ENCODE results near the gene ATP6V1E1.
"Not testable (repeated sequence)": the region's sequence is repeated elsewhere in the genome, so short reads cannot be mapped to it uniquely, and the experiment has no call there.

The ATP6V1E1 gene

DNA sequence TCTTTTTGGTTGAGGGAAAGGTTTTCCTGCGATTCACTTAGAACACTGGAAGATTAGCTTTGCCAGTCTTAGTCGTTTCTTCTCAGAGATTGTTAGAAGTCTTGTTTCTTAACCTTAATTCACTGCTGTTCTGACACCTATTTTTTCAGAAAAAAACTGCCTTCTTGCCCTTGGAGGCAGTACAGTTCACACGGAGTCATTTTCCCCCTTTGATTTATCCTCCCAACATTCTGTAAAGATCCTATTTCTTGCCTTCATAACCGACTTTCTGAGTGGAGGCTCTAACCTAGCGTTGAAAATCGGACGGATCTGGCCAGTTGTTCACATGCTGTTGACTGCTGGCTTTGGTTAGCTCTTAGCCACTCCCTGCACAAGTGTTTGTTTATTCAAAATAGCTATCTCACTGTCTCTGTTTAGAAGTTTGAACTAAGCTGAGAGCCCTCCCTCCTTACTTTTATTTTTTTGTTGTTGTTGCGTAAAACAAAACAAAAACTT lies 10.7 kb upstream of the ATP6V1E1 start:
- Histone ChIP-seq H3K4me2 (ENCODE audit: low read length) (peak overlapping the region; percentile 83), H3K9me3 (ENCODE audit: control insufficient read depth, low read length) (no peaks in the 10 kb centered on the region), H3K36me3 (ENCODE audit: control insufficient read depth, insufficient read depth, low read length) (no peaks in the 10 kb centered on the region), H3K79me2 (no peaks in the 10 kb centered on the region), H3K27me3 (ENCODE audit: control insufficient read depth, insufficient read depth, low read length) (no peaks in the 10 kb centered on the region), H3K4me3 (ENCODE audit: low read depth, low read length) (peak overlapping the region; percentile 90), H3K27ac (peak overlapping the region; percentile 99), H2AFZ (peak overlapping the region; percentile 91), H3K9ac (peak overlapping the region; percentile 87), H3K4me1 (peaks cover 4% of the 10 kb centered on the region)
- TF ChIP-seq, protein P1, sequence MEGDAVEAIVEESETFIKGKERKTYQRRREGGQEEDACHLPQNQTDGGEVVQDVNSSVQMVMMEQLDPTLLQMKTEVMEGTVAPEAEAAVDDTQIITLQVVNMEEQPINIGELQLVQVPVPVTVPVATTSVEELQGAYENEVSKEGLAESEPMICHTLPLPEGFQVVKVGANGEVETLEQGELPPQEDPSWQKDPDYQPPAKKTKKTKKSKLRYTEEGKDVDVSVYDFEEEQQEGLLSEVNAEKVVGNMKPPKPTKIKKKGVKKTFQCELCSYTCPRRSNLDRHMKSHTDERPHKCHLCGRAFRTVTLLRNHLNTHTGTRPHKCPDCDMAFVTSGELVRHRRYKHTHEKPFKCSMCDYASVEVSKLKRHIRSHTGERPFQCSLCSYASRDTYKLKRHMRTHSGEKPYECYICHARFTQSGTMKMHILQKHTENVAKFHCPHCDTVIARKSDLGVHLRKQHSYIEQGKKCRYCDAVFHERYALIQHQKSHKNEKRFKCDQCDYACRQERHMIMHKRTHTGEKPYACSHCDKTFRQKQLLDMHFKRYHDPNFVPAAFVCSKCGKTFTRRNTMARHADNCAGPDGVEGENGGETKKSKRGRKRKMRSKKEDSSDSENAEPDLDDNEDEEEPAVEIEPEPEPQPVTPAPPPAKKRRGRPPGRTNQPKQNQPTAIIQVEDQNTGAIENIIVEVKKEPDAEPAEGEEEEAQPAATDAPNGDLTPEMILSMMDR (IDR thresholded peaks at IDR 0.05), result no peak

DNA sequence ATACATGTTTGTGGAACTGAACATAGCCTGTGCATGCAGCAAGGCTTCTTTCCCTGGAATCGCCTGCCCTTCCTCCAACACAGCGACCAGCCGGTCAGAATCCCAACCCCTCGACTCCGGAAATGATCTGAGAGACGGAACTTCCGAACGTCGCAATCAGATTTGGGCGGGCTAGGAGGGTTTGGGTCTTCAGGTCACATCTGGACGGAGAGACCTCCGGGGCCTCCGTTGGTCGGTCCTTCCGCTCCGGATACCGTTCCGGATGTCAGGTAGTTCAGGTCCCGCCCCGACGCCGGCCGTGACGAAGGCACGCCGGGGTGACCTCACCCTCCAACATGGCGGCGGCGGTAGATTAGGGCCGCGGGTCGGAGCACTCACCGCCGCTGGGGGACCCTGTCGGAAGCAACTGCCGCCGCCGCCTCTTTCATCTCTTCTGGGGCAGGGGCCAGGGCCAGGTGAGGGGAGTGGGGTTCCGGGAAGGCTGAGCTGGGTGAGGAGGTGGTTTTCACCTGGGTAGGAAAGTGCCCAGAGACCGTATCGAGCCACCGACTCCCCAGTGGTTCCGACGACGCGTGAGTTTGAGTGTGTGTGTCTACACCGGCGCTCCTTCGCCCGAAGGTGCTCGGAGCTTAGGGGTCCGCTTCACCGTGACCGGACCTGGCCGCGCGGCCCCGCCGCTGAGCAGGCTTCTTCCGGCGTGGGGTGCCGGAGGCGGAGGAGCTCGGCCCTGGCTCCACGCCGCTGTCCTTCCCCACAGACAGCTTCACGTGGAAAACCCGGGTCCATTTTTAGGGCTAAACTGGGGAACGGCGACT lies 10.1 kb upstream of the ATP6V1E1 start, which contains the start of gene BCL2L13:
BCL2L13 (plus strand) TSS at position 326 of the 815 bp plus-strand sequence. CDS start 16,955 bp downstream, outside the sequence.
- Histone ChIP-seq H3K79me2 (no peaks in the 10 kb centered on the region), H3K9me3 (ENCODE audit: control insufficient read depth, low read length) (no peaks in the 10 kb centered on the region), H3K4me2 (ENCODE audit: low read length) (peak within 1 kb of the TSS; percentile 83), H3K27me3 (ENCODE audit: control insufficient read depth, insufficient read depth, low read length) (no peaks in the 10 kb centered on the region), H3K27ac (peak within 1 kb of the TSS; percentile 99), H2AFZ (peak within 1 kb of the TSS; percentile 91), H3K4me1 (peaks cover 8% of the 10 kb centered on the region), H3K4me3 (ENCODE audit: low read depth, low read length) (peak within 1 kb of the TSS; percentile 90), H3K36me3 (ENCODE audit: control insufficient read depth, insufficient read depth, low read length) (no peaks in the 10 kb centered on the region), H3K9ac (peak within 1 kb of the TSS; percentile 87)
- TF ChIP-seq, protein P1 (IDR thresholded peaks at IDR 0.05), result no peak

DNA sequence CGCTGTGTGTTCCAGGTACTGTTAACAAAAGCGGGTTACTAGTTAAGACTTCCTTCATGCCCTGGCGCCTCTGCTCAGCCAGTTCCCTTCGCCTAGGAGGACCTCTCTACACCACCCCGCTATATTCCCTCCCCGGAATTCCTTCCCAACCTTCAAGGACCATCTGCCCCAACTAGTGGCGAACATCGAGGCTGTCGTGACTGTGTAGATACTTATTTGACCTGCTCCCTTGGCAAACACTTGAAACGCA lies 9.6 kb upstream of the ATP6V1E1 start:
- peak overlapping the region; percentile 91 for H2AFZ ChIP-seq
- peaks cover 11% of the 10 kb centered on the region for H3K4me1 ChIP-seq
- peak overlapping the region; percentile 87 for H3K9ac ChIP-seq

DNA sequence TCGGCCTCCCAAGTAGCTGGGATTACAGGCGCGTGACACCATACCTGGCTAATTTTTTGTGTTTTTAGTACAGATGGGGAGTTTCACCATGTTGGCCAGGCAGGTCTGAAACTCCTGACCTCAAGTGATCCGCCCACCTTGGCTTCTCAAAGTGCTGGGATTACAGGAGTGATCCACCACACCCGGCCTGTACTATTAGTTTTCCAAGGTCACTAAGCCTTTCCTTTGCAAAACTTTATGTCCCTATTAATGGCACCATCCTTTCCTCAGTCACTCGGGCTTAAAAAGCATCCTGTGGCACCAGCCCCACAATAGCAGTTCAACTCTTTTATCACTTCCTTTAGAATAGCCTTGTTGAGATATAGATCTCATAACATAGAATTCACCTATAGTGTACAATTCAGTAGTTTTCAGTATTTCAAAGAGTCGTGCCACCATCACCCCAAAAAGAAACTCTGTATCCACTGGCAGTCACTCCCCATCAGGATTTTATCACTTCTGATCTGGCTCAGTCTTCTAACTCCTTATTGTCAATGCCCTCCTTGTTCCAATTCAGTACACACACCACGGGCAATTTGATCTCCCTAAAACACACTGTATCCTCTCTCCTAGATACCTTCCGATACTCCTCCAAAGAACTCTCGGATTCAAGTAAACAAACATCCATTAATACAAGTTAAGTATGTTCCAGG lies 9.1 kb upstream of the ATP6V1E1 start:
- peak overlapping the region; percentile 87 for H3K9ac ChIP-seq

More for the DNA sequence above, 9.6 kb upstream of the ATP6V1E1 start:
- TF ChIP-seq, protein P1 (IDR thresholded peaks at IDR 0.05), result no peak
- H3K79me2 ChIP-seq, result no peaks in the 10 kb centered on the region
- no peaks in the 10 kb centered on the region for H3K36me3 ChIP-seq (ENCODE audit: control insufficient read depth, insufficient read depth, low read length)
- H3K4me2 ChIP-seq (ENCODE audit: low read length), result peak overlapping the region; percentile 83
- H3K9me3 ChIP-seq (ENCODE audit: control insufficient read depth, low read length), result no peaks in the 10 kb centered on the region
- peak overlapping the region; percentile 99 for H3K27ac ChIP-seq
- H3K27me3 ChIP-seq (ENCODE audit: control insufficient read depth, insufficient read depth, low read length), result no peaks in the 10 kb centered on the region
- H3K4me3 ChIP-seq (ENCODE audit: low read depth, low read length), result peak overlapping the region; percentile 90

DNA sequence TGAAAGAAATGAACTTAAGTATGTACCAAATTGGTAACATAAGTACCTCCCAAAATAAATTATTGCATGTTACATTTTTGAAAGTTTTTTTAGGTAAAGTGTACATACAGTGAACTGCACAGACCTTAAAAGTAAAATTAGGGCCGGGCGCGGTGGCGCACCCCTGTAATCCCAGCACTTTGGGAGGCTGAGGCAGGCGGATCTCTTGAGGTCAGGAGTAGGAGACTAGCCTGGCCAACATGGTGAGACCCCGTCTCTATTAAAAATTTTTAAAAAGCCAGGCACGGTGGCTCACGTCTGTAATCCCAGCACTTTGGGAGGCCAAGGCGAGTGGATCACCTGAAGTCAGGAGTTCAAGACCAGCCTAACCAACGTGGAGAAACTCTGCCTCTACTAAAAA lies 8.3 kb upstream of the ATP6V1E1 start:
- H3K4me2 ChIP-seq (ENCODE audit: low read length); H3K36me3 ChIP-seq (ENCODE audit: control insufficient read depth, insufficient read depth, low read length); H3K27me3 ChIP-seq (ENCODE audit: control insufficient read depth, insufficient read depth, low read length); H3K9me3 ChIP-seq (ENCODE audit: control insufficient read depth, low read length); H3K4me3 ChIP-seq (ENCODE audit: low read depth, low read length); H3K27ac ChIP-seq; H3K79me2 ChIP-seq; H2AFZ ChIP-seq; H3K9ac ChIP-seq: not testable (repeated sequence)
- H3K4me1 ChIP-seq, result peaks cover 15% of the 10 kb centered on the region

More for the DNA sequence above, 9.1 kb upstream of the ATP6V1E1 start:
- no peaks in the 10 kb centered on the region for H3K79me2 ChIP-seq
- H3K4me1 ChIP-seq, result peaks cover 11% of the 10 kb centered on the region
- H3K27ac ChIP-seq, result peak overlapping the region; percentile 99
- peak overlapping the region; percentile 83 for H3K4me2 ChIP-seq (ENCODE audit: low read length)
- H3K36me3 ChIP-seq (ENCODE audit: control insufficient read depth, insufficient read depth, low read length), result no peaks in the 10 kb centered on the region
- TF ChIP-seq, protein P1 (IDR thresholded peaks at IDR 0.05), result no peak
- peak overlapping the region; percentile 90 for H3K4me3 ChIP-seq (ENCODE audit: low read depth, low read length)
- H3K27me3 ChIP-seq (ENCODE audit: control insufficient read depth, insufficient read depth, low read length), result no peaks in the 10 kb centered on the region
- H3K9me3 ChIP-seq (ENCODE audit: control insufficient read depth, low read length), result no peaks in the 10 kb centered on the region
- H2AFZ ChIP-seq, result peak overlapping the region; percentile 91

Measured in parathyroid adenoma (tissue), 2 donors.